ENCODE measurements around the gene SUGP2. TPM values are rescaled to one million over a fixed set of nuclear protein-coding genes. Genes with fewer than 3 reads are reported as not detected.

The SUGP2 gene
- total RNA-seq, 6 donors from 2014 or later = 33.6 to 179 (median 64.9) TPM

DNA sequence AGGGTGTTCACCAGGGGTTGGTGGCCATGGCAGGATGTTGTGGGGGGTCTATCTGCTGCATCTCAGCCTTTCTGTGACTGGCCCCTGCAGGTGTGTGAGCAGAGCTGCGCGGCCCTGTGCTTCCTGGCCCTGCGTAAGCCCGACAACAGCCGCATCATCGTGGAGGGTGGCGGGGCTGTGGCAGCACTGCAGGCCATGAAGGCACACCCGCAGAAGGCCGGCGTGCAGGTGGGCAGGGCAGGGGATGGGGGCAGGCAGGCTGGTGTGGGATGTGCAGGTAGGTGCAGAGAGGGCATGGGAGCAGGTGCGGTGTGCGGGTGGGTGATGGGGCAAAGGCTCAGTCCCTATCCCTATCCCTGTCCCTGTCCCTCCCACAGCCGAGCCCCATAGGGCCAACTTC lies 22.4 kb upstream of the SUGP2 start:
- no peak overlapping the region for H3K27ac ChIP-seq
- 96% methylated on average over 10 to 13 of the region's 13 CpGs for WGBS, 2 donors
- TF ChIP-seq, protein P1, sequence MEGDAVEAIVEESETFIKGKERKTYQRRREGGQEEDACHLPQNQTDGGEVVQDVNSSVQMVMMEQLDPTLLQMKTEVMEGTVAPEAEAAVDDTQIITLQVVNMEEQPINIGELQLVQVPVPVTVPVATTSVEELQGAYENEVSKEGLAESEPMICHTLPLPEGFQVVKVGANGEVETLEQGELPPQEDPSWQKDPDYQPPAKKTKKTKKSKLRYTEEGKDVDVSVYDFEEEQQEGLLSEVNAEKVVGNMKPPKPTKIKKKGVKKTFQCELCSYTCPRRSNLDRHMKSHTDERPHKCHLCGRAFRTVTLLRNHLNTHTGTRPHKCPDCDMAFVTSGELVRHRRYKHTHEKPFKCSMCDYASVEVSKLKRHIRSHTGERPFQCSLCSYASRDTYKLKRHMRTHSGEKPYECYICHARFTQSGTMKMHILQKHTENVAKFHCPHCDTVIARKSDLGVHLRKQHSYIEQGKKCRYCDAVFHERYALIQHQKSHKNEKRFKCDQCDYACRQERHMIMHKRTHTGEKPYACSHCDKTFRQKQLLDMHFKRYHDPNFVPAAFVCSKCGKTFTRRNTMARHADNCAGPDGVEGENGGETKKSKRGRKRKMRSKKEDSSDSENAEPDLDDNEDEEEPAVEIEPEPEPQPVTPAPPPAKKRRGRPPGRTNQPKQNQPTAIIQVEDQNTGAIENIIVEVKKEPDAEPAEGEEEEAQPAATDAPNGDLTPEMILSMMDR (IDR thresholded peaks at IDR 0.05) = no peak
- TF ChIP-seq EP300 (IDR thresholded peaks at IDR 0.05) (no peak), POLR2A (IDR thresholded peaks at IDR 0.05) (no peak), POLR2AphosphoS5 (IDR thresholded peaks at IDR 0.05) (no peak)
- peak in 1 of 2 donors; percentile 72 for DNase-seq
- no peaks in the 10 kb centered on the region for H3K27me3 ChIP-seq
- no peak for ATAC-seq (ENCODE audit: low FRiP score in 2 of 2)
- peaks cover 0 to 7% (median 2%) of the 10 kb centered on the region in 4 donors for H3K4me1 ChIP-seq
- peaks cover 8 to 65% (median 51%) of the 10 kb centered on the region in 4 donors for H3K36me3 ChIP-seq
- no peaks in the 10 kb centered on the region for H3K9me3 ChIP-seq
- no peak overlapping the region for H3K4me3 ChIP-seq

DNA sequence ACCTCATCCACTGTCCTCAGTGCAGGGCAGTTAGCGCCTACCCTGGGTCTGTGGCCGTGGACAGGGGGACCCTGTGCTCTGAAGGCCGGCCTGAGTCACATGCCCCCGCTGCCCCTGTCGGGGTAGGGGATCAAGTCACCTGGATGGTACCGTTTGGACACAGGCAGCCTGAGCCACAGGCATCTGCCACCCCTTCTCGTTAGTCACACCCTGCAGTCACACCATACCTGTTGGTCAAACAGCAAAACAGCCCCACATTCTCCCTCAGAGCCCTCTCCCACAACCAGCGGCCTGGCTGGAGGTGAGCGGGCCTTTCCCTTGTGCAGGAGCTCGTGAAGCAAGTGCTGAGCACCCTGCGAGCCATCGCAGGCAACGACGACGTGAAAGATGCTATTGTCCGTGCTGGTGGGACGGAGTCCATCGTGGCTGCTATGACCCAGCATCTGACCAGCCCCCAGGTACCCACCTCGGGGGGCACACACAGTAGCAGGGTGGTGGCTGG lies 21.7 kb upstream of the SUGP2 start:
- Histone ChIP-seq H3K27ac (no peak overlapping the region), H3K27me3 (no peaks in the 10 kb centered on the region), H3K4me3 (no peak overlapping the region), H3K4me1 (peaks cover 0 to 3% (median 2%) of the 10 kb centered on the region in 4 donors), H3K36me3 (peaks cover 8 to 72% (median 51%) of the 10 kb centered on the region in 4 donors), H3K9me3 (no peaks in the 10 kb centered on the region)
- TF ChIP-seq POLR2AphosphoS5 (IDR thresholded peaks at IDR 0.05) (no peak), EP300 (IDR thresholded peaks at IDR 0.05) (no peak), POLR2A (IDR thresholded peaks at IDR 0.05) (no peak)
- TF ChIP-seq, protein P1 (IDR thresholded peaks at IDR 0.05) = no peak
- WGBS, 2 donors = 91 to 97% methylated on average over 12 to 14 of the region's 19 CpGs
- ATAC-seq (ENCODE audit: low FRiP score in 2 of 2) (no peak), DNase-seq (peak in 1 of 2 donors; percentile 40)

DNA sequence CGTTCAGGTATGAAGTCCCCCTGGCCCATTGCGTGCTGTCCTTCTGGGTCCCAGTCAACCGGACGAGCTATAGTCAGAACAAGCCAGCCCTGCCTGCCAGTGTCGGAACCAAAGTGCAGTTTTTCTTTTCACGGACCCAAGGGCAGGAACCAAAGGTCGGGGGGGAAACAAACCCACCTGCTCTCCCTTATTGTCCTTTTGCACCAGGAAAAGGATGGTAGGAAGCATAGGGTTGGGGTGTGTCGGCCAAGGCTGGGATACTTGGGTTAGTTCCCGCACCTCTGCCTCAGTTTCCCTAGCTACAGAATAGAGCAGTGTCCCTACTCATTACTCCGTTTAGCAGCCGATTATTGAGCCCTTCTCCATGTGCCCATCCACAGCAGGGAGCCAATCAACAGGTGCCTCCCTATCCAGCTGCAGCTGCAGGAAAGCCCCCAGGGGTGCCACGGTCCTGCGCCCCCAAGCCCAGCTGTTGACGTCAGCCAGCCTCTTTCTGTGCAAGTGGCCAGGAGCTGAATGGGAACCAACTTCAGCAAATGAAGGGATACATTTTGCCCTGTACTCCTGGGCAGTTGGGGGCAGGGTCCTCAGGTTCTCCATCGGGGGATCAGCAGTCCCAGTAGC lies 21.1 kb upstream of the SUGP2 start:
- no peak overlapping the region for H3K27ac ChIP-seq
- H3K9me3 ChIP-seq = no peaks in the 10 kb centered on the region
- ATAC-seq (ENCODE audit: low FRiP score in 2 of 2) (no peak), DNase-seq (peak in 1 of 2 donors; percentile 33)
- no peaks in the 10 kb centered on the region for H3K27me3 ChIP-seq
- no peak overlapping the region for H3K4me3 ChIP-seq
- peaks cover 0 to 3% (median 0%) of the 10 kb centered on the region in 4 donors for H3K4me1 ChIP-seq
- no peak for TF ChIP-seq POLR2AphosphoS5 (IDR thresholded peaks at IDR 0.05)
- TF ChIP-seq EP300 (IDR thresholded peaks at IDR 0.05) = no peak
- no peak for TF ChIP-seq POLR2A (IDR thresholded peaks at IDR 0.05)
- 95% methylated on average over 11 to 14 of the region's 15 CpGs for WGBS, 2 donors
- H3K36me3 ChIP-seq = peaks cover 8 to 77% (median 51%) of the 10 kb centered on the region in 4 donors

DNA sequence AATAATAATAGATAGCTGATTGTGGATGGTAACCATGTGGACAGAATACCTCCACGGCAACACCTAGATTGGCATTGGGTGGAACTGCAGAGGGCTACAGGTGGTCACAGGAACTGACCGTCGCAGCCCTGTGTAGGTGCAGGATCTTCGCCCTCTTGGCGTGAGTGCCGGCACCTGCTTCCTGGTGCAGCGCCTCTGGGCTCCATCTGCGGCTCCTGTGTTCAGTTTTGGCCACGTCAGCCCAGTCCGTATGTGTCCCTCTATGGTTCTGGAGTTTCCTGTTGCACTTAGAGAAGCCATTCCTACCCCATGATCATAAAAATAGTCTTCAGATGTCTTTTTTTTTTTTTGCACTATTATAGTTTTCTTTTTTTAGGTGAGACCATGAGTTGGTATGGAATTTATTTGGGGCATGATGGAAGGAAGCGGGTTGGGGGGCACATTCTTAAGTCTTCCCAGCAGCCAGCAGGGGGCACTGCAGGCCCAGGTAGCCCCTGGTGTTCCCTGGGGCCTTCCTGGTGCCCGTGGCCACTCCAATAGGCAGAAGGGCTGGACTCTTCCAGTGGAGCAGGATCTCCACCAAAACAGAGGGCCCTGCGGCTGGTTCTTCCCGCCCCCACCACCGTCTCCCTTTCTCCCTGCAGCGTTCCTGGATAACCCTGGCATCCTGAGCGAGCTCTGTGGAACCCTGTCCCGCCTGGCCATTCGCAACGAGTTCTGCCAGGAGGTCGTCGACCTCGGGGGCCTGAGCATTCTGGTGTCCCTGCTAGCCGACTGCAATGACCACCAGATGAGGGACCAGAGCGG lies 20.4 kb upstream of the SUGP2 start:
- peak; percentile 58 to 78 for DNase-seq
- peak in 1 of 2 donors; percentile 62 for ATAC-seq (ENCODE audit: low FRiP score in 2 of 2)
- 87 to 92% methylated on average over 25 of the region's 25 CpGs for WGBS, 2 donors
- Histone ChIP-seq H3K36me3 (peaks cover 8 to 82% (median 51%) of the 10 kb centered on the region in 4 donors), H3K27me3 (no peaks in the 10 kb centered on the region), H3K27ac (no peak overlapping the region), H3K4me1 (no peaks in the 10 kb centered on the region), H3K9me3 (no peaks in the 10 kb centered on the region), H3K4me3 (no peak overlapping the region)
- no peak for TF ChIP-seq POLR2AphosphoS5 (IDR thresholded peaks at IDR 0.05)
- TF ChIP-seq, protein P1 (IDR thresholded peaks at IDR 0.05) = peak; percentile 36 to 69 (median 60)
- TF ChIP-seq EP300 (IDR thresholded peaks at IDR 0.05) = no peak
- no peak for TF ChIP-seq POLR2A (IDR thresholded peaks at IDR 0.05)

DNA sequence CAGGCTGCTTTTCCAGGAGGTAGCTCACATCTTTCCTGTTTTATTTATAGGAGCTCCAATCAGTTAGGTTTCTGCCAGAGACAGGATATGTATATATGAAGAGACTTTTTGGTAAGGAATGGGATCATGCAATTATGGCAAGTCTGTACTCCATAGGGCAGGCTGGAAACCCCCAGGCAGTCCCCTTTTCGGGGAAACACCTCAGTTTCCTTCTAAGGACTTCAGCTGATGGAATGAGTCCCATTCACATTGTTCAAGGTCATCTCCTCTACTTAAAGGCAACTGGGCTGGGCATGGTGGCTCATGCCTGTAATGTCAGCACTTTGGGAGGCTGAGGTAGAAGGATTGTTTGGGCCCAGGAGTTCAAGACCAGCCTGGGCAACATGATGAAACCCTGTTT lies 19.6 kb upstream of the SUGP2 start:
- DNase-seq = no peak
- ATAC-seq (ENCODE audit: low FRiP score in 2 of 2) = no peak
- no peak overlapping the region for H3K27ac ChIP-seq
- 85% methylated on average over 1 of the region's 1 CpG; no CpG with 5 or more reads in 1 of the 2 donors for WGBS, 2 donors
- no peaks in the 10 kb centered on the region for H3K4me1 ChIP-seq
- H3K9me3 ChIP-seq = no peaks in the 10 kb centered on the region
- no peak overlapping the region for H3K4me3 ChIP-seq
- TF ChIP-seq POLR2A (IDR thresholded peaks at IDR 0.05) (no peak), EP300 (IDR thresholded peaks at IDR 0.05) (no peak), POLR2AphosphoS5 (IDR thresholded peaks at IDR 0.05) (no peak)
- TF ChIP-seq, protein P1 (IDR thresholded peaks at IDR 0.05) = no peak
- peaks cover 8 to 80% (median 49%) of the 10 kb centered on the region in 4 donors for H3K36me3 ChIP-seq
- no peaks in the 10 kb centered on the region for H3K27me3 ChIP-seq

All from upper lobe of left lung (tissue), 6 donors.